ENCODE data around the gene FEZF2.

Gene FEZF2

DNA sequence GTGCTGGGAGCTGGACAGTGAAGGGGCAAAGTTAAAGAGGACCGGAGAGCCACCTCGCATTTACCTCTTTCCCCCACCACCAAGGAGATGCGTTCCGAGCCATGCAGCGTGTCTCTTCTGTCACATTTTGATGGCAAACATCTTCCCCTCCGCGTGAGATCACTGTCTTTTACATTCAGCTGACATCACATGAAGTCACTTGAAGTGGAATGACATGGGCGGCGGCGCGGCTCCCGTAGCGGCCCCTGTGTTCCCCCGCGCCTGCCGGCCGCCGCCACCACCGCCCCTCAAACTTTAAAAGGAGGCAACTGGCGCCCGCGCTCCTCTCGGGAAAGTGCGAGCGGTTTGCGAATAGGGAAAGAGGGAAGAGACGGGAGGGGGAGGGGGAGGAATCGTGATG, at the start of gene FEZF2:
FEZF2 (minus strand) TSS at position 336 of the 400 bp plus-strand sequence. CDS start 682 bp downstream, outside the sequence.
- no peak for DNase-seq

DNA sequence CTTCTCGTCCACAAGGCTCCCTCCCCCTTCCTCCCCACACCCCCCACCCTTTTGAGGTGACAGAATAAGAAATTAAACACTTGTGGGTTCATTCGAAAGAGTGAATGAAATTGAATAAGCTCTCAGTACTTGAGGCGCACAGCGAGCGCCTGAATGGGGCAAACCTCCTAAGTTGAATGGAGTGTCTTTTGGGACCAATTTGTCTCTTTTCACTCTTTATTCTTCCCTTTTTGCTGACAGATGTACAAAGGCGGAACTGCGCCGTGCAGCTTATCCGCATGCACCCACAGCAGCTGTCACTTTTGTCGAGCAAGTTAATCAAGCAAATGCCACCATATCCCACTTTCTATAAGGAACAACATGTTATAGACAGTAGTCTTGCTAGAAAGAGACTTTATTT, 47.9 kb upstream of the FEZF2 start:
- no peak for DNase-seq

DNA sequence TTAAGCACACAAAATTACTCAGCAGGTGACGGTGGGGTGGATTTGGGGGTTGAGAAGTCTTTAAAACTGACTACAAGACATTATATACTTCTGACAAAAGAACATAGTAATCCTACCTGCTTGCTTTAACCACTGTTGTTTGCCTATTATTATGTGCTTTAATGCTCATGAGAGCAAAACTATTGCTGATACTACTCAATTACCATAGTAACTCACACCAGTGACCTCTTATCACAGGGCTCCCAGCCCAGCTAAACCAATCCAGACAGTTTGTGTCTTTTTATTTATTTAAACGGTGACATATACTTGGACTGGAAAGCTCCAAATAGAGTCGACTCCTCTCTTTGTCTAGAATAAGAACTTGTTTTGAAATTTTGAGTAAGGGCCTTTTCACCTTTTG, 42.8 kb upstream of the FEZF2 start:
- DNase-seq = no peak

GRCh38 chr3:62415312-62415801, 42.0 kb upstream of the FEZF2 start:
- DNase-seq = no peak

- DNase-seq = no peak
These were observed 41.4 kb upstream of the FEZF2 start for GRCh38 chr3:62414786-62415185.

GRCh38 chr3:62413687-62414086, 40.3 kb upstream of the FEZF2 start:
- DNase-seq = no peak

GRCh38 chr3:62406945-62407344, 33.6 kb upstream of the FEZF2 start:
- no peak for DNase-seq

DNA sequence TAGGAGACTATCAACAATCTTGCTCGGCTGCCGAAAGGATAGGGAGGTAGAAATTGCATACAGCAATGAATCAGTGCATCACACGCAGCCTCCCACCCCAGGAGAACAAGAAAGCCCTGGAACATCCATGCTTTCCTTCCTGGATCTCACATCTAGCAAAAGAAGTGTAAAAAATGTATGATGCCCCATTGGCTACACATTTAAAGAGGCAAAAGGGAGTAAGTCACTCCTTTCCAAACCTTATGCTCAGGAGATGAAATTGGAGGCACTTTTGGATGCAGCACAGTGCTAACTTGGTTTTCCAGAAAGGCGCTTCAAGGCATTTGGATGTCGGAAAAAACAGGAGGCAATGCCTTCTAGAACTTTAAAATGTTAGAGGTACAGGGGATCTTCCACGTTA, 32.2 kb upstream of the FEZF2 start:
- no peak for DNase-seq

- DNase-seq = no peak
These were observed 31.8 kb upstream of the FEZF2 start for GRCh38 chr3:62405135-62405534.

- no peak for DNase-seq
These were observed 31.0 kb upstream of the FEZF2 start for GRCh38 chr3:62404321-62404720.

GRCh38 chr3:62403765-62404164, 30.4 kb upstream of the FEZF2 start:
- no peak for DNase-seq

DNA sequence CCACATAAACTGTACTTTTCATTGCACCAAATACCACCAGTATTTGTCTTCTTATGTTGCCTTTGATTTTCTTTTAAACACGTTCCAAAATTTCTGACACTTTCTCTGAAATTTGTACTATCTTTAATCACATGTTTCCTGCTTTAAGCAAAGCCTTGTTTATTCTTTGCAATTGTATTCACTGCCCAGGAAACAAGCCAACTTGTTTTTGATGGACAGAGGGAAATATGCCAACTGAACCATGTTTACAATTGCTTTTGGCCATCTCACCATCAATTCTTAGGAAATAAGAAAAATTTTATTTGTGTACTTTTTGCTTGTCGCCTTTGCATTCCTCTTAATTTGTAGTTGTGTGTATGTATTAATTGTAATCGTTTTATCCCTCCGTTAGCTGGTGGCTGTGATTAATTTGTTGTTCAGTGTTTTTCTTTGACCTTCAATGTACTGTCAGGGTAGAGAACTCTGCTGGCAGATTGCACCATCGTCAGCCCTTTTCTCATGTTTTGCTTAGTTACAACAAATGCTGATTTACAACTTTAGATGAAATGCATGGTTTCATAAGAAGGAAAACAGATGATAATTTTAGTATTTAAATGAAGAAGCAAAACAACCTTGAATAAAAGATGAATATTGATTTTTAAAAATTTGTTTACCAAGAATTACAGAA, 19.4 kb upstream of the FEZF2 start:
- DNase-seq = no peak

DNA sequence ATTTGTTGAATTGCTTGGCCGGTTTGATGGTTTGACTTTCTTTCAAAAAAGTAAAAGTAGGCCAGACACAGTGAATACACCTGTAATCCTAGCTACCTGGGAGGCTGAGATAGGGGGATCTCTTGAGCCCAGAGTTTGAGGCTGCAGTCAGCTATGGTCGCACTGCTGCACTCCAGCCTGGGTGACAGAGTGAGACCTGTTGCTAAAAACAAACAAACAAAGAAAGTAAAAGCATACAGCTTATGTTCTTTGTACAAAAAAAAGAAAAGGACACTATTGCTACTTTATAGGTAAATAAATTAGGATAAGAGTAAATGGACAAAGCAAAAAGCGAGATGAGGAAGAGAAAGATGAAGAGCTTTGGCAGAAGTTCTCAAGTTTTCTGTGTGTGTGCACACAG, 13.9 kb upstream of the FEZF2 start:
- no peak for DNase-seq

DNA sequence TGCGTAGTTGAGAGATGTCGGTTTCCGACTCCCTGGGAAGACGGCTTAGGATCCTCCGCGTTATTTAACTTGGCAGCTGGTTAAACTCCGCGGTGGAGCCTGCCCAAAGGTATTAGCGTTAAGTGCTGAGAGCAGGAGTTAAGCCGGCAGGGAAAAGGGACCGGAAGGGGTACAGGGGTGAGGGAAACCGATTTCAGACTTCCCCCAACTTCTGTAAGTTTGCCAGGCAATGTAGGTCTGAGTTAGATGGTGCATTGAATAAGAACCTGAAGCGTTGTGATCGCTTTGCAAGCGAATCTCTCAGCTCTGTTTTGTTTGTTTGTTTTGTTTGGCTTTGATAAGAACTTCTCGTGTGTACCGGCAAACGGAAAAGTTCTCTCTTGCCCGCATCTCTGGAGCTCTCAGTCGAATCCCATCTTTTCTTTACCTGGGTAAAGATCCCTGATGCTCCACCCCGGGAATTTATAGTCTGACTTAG, 6.0 kb upstream of the FEZF2 start:
- DNase-seq = no peak

DNA sequence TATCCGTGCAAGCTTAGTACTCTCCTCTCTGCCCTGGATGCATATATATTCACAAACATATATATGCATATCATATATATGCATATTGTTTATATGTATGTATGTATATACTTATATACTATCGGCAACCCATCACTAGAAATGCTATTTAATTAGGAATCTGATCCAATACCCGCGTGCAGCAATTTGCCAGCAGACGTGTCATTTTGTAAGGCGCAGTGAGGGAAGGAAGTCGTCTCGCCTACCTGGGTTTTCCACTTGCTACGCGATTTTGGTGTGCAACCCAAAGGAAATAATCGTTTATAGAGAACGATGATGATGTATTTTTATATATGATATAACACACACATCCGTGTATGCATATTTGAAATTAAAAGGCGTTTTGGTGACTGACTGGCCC, 5.6 kb upstream of the FEZF2 start:
- DNase-seq = no peak

GRCh38 chr3:62378311-62378789, 5.0 kb upstream of the FEZF2 start:
- DNase-seq = no peak

GRCh38 chr3:62376906-62377877, 3.8 kb upstream of the FEZF2 start:
- DNase-seq = no peak

DNA sequence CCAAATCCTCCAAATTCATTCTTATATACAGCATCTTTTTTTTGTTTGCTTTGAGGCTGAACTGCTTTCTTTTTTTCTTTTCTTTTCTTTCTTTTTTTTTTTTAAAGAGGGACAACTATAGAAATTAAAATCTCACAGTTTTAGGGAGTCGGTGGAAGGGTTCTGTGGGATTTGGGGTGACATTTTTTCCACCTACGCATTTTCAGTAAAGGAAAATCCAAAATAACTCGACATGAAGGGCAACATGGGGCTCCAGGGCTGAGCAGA, 3.0 kb upstream of the FEZF2 start:
- DNase-seq = no peak

GRCh38 chr3:62375655-62376453, 2.5 kb upstream of the FEZF2 start:
- DNase-seq = no peak

- no peak for DNase-seq
These were observed 1.2 kb upstream of the FEZF2 start for GRCh38 chr3:62374341-62375218.

DNA sequence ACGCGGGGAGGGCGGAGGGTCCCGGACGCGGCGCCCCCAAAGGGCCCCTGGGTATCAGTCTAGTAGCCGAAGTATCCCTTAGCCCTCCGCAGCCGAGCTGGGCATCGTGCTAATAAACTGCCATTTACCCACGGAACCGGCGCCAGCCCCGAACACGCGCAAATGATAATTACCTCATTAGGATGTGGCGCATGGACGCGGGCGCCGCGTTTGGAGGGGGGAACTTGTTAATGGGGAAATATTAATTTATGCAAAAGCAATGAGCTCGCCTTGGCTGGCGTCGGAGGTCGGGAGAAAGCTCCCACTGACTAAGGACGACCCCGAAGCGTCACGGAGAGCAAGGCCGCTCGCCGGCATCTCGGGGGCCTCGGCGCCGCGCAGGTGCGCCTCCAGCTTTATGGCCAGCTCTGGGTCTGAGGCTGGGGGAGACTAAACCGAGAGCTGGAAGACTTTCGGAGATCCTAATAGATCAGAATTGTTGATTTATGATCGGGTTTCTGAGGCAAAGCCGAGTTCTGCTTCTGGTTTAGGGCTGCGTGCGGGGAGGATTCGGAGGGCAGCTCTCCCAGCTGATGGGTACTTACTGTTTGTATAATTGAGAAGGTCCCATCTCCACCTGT, 474 bp upstream of the FEZF2 start:
- no peak for DNase-seq

DNA sequence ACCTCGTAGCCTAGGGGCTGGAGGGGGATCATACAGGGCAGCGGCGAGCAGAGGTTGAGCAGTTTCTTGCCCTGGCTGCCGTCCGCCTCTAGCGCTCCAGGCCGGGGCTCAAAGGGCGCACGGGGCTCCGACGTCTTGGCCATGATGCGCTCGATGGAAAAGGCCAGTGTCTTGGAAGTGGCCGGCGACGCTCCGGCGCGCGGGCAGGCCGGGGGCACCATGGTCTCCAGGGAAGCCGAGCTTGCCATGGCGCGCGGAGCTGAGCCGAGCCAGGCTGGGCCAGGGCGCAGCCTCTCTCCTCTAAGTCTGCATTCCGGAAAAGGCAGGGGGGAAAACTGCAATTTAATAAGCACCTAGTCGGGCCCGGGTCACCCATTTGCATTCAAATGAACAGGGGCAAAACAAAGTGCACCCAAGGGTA, 719 bp downstream of the FEZF2 start:
- no peak for DNase-seq
